Measurements from ENCODE around the gene OR10C1.

GRCh38 chr6:29426654-29427053, 12.5 kb upstream of the OR10C1 start:
- TF ChIP-seq CTCF (IDR thresholded peaks at IDR 0.05; ENCODE audit: borderline replicate concordance, extremely low read depth, low read length, poor library complexity, severe bottlenecking): no peak
- TF ChIP-seq EZH2 (IDR thresholded peaks at IDR 0.05; ENCODE audit: borderline replicate concordance, low read depth, low read length, severe bottlenecking): no peak

Measured in DND-41 (cell line).